Fibroblast of upper back skin (primary cell): ENCODE results near the gene CLEC4D.
"Not testable (repeated sequence)": the region's sequence is repeated elsewhere in the genome, so short reads cannot be mapped to it uniquely, and the experiment has no call there.

Source experiments
- DNase-seq: peaks from one replicate; pipeline ENCODE4 v3.0.0-alpha.2; 2013

Gene CLEC4D

GRCh38 chr12:8537820-8538219 is 24.5 kb downstream of the CLEC4D start:
- DNase-seq, result not testable (repeated sequence)

GRCh38 chr12:8540831-8541230 is 27.5 kb downstream of the CLEC4D start, which contains the start of gene CLEC4E:
Gene CLEC4E, minus strand, starts transcription at chr12:8540905. Its CDS starts 108 bp downstream, at chr12:8540797.
- not testable (repeated sequence) for DNase-seq

GRCh38 chr12:8541562-8541961 is 28.3 kb downstream of the CLEC4D start:
- no peak for DNase-seq

GRCh38 chr12:8544295-8544694 is 31.0 kb downstream of the CLEC4D start:
- DNase-seq, result peak; percentile 64

GRCh38 chr12:8546591-8546990 is 33.3 kb downstream of the CLEC4D start:
- DNase-seq, result no peak

- DNase-seq, result no peak
Observed at GRCh38 chr12:8547645-8548044, 34.3 kb downstream of the CLEC4D start.

GRCh38 chr12:8548192-8548591 is 34.9 kb downstream of the CLEC4D start:
- DNase-seq, result no peak

GRCh38 chr12:8549381-8549780 is 36.1 kb downstream of the CLEC4D start:
- peak; percentile 66 for DNase-seq

GRCh38 chr12:8553088-8553627 is 39.9 kb downstream of the CLEC4D start:
- no peak for DNase-seq

GRCh38 chr12:8554451-8555195 is 41.3 kb downstream of the CLEC4D start:
- peak; percentile 32 for DNase-seq

- no peak for DNase-seq
Observed at GRCh38 chr12:8556531-8557097, 43.3 kb downstream of the CLEC4D start.

GRCh38 chr12:8559676-8560075 is 46.4 kb downstream of the CLEC4D start:
- peak; percentile 71 for DNase-seq

GRCh38 chr12:8561011-8561410 is 47.7 kb downstream of the CLEC4D start:
- no peak for DNase-seq

GRCh38 chr12:8562310-8562709 is 49.0 kb downstream of the CLEC4D start:
- DNase-seq, result no peak

GRCh38 chr12:8563356-8563755 is 50.1 kb downstream of the CLEC4D start:
- DNase-seq, result no peak

GRCh38 chr12:8564656-8565055 is 51.4 kb downstream of the CLEC4D start:
- DNase-seq, result no peak

- DNase-seq, result not testable (repeated sequence)
Observed at GRCh38 chr12:8566052-8566451, 52.7 kb downstream of the CLEC4D start.

- no peak for DNase-seq
Observed at GRCh38 chr12:8566525-8566924, 53.2 kb downstream of the CLEC4D start.
